CD4-positive, alpha-beta T cell treated with Interleukin-2 at 100 ng/mL for 4 hours (primary cell): ENCODE results near the gene PSMB7.

Experiments
- DNase-seq: peaks from one replicate; pipeline ENCODE4 v3.0.0-alpha.2; 2020; ENCODE audit warnings: low spot score

PSMB7 gene

GRCh38 chr9:124381170-124381945 lies 33.9 kb downstream of the PSMB7 start:
- DNase-seq, result no peak

- DNase-seq, result no peak
These were observed 37.5 kb downstream of the PSMB7 start for GRCh38 chr9:124377551-124378406.

DNA sequence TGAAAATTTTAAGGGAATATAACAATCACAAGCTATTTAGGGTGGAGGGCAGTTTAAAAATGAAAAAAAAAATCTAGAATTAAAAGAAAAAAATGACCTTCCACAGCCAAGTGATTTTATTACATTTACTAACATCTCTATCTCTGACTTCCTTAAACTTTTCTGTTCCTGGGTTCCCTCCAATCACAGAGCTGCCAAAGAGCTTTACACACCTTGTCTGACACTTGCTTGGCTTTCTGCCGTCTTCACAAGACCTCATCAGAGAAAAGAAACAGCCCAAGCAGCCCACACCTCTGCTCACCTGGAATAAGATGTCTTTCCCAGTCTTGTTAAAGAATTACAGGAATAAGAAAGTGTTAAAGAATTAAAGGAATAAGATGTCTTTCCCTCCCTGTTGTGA lies 38.9 kb downstream of the PSMB7 start:
- no peak for DNase-seq

DNA sequence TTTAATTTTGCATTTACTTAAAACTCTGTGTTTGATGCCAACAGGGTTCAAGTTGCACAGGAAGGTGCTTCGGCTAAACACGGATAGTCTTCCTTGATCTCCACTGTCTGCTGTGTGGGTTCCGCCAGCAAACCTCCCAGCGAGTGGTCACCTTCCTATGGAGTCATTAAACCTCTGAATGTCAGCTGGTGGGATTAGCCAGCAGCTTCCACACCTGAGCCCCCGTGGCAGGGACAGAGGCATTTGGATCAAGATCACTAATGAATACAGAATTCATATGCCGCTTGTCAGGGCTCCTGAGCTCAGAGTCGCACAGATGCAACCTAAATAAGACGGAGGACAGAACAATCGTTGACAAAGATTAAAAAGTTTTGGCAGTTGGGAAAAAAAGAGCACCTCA lies 39.5 kb downstream of the PSMB7 start:
- DNase-seq, result no peak

- no peak for DNase-seq
These were observed 41.4 kb downstream of the PSMB7 start for GRCh38 chr9:124373851-124374250.

- no peak for DNase-seq
These were observed 41.9 kb downstream of the PSMB7 start for GRCh38 chr9:124373386-124373785.

DNA sequence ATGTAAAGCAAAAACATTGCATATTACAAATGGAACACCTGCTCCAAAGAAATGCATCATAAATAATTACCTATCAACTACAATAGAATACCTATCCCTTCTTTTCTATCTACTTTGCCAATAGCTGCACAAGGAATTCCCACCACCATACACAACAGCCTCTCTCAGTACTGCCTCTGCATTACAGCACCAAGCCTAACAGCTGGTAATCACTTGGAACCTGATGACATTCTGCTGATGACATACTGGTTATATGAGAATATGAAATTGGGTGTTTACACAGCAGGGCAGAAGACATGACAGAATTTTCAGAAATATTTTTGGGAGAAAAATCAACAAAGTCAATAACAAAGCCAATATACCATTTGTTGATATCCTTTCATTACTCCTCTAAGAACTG lies 43.2 kb downstream of the PSMB7 start:
- DNase-seq, result no peak

- no peak for DNase-seq
These were observed 44.2 kb downstream of the PSMB7 start for GRCh38 chr9:124370896-124371582.

- DNase-seq, result no peak
These were observed 45.9 kb downstream of the PSMB7 start for GRCh38 chr9:124369231-124369797.

- DNase-seq, result no peak
These were observed 46.5 kb downstream of the PSMB7 start for GRCh38 chr9:124368692-124369091.

GRCh38 chr9:124366476-124367220 lies 48.6 kb downstream of the PSMB7 start:
- no peak for DNase-seq

GRCh38 chr9:124365036-124365435 lies 50.2 kb downstream of the PSMB7 start:
- no peak for DNase-seq

DNA sequence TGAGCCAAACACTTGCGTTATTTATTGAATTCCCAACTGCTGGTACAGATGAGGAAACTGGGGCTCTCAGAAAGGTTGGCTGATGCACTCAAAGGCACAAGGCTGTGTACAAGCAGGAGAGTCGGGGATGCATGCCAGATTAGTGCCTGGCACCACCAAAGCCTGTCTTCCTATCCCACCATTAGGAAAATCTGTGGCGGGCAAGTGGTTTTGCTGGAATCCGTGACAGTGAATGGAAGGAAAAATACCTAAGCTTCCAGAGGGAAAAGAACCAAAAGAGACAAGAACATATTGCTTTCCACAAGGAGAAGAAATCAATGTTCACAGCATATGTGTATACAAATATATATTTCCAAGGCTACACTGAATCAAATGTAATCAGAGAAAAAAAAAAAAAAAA lies 51.1 kb downstream of the PSMB7 start:
- no peak for DNase-seq

DNA sequence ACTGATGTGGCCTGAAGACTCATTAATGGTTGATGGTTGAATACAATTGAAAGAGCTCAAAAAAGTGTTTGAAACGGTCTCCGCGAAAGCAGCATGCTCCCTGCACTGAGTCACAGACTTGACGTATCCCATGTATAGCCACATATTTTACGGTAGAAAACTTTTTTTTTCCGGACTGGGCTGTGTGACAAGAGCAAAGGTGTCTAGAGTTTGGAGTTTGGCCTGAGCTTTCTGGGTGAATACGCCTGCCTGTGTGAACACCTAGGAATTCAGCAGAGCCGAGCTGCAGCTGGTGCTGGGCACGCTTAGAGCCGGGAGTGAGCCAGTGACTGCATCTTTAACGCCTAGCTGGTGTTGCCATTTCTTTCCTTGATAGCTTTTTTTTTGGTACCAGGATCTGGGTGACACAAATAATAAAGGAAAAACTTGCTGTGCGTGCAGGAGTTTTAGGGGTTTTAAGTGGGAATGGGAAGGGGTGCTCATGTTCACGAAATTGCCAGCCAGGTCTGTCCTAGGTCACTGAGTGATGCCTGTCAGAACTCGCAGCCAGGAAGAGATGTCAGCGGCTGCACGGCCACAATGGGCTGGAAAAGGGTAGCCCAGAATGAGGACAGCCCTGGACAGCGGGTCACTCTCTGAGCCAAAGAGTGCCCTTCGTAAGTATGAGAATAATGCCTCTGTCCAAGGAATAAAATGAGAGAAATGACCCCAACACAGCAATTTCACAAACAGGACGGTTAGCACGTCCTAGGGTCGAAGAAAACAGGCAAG lies 51.7 kb downstream of the PSMB7 start:
- DNase-seq, result no peak

DNA sequence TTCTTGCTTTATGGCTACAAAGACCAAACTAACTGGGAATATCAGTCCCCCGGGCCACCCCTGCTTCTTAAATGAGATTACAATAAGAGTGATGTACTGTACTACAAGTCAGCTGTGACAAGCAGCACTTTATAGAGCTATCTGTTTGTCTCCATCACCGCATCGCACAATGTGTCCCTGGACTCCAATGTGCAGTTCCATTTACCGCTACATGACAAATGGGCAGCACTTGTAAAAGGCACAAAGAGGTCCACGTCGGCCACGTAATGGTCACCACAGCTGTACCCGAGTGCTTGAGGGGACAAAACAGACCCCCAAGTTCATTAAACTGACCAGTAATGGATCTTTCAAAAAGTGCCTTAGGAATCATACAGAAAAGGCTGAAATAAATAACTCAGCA lies 54.1 kb downstream of the PSMB7 start:
- no peak for DNase-seq

DNA sequence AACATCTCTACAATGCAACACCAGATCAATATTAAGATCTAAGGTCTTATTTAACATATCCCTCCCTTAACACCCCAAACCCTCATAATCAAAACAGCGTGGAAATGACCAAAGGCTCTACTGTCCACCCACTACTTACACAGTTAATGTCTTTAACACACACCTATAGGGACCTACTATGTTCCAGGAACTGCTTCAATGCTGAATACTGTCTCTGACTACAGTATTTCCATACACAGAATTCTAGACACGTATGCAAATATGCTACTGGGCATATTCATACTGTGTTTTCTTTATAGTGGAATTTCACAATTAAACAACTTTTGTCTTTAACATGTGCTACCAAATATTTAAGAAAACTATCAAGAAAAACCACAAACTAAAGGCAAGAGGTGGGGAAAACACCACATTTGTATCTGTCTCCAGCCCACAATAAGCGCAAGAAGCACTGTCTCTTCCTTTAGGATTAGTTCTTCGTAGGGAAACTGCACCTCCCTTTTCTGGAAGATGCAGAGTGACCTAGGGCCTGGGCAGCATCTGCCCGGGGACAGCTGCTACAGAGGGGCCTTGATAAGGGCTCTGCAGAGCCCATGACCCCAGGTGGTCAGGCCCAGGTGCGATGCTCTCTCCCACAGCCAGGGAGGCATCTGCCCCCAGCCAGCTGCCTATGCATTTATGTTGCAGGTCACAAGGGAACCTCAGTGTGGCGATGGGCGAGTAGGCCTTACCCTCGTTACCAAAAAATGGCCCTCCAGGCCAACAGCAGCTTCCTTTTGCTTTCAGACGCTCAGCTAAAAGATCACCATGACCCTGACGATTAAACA lies 55.2 kb downstream of the PSMB7 start:
- no peak for DNase-seq

- no peak for DNase-seq
These were observed 55.8 kb downstream of the PSMB7 start for GRCh38 chr9:124359426-124359825.

- DNase-seq, result no peak
These were observed 56.6 kb downstream of the PSMB7 start for GRCh38 chr9:124358631-124359030.

DNA sequence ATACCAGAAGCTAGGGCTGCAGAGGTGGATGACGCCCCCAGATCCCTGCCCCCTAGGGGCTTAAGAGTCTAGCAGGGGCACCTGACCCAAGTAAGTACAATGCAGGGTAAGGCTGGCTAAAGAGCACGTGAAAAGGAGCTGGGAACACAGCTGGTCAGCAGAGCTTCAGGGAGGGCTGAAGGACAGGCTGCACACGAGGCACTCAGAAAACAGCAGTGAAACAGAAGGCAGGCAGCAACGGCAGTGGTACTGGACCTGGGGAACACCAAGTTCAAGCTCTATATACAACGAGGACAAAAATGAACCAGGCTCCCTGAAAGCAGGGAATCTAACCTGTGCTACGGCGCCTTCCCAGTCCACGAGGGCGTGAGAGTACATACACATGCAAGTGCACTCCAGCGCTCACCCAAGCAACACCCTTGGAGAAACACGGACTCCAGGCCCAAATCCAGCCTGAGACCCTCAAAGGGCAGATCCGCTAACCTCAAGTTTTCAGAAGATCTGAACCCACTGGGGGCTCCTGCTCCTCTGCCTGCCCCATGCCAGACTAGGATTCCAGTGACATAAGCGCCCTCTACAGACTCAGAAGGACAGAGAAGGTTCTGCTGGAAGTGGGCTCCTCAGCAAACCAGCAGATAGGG lies 57.4 kb downstream of the PSMB7 start:
- DNase-seq, result no peak
